Measurements from ENCODE around the gene PDIA4. TPM values are rescaled to one million over a fixed set of nuclear protein-coding genes. Genes with fewer than 3 reads are reported as not detected.
"Not testable (repeated sequence)": the region's sequence is repeated elsewhere in the genome, so short reads cannot be mapped to it uniquely, and the experiment has no call there.

The PDIA4 gene
- total RNA-seq, 1 donor from 2014 or later: 130 TPM

- no peak for DNase-seq (ENCODE audit: low spot score)
These were observed 8.4 kb upstream of the PDIA4 start for GRCh38 chr7:149036676-149037075.

- DNase-seq (ENCODE audit: low spot score): no peak
These were observed 3.1 kb upstream of the PDIA4 start for GRCh38 chr7:149031353-149031910.

GRCh38 chr7:149030439-149030838 lies 2.1 kb upstream of the PDIA4 start:
- not testable (repeated sequence) for DNase-seq (ENCODE audit: low spot score)

- peak; percentile 38 for DNase-seq (ENCODE audit: low spot score)
These were observed 527 bp downstream of the PDIA4 start for GRCh38 chr7:149027611-149028345.

- DNase-seq (ENCODE audit: low spot score): no peak
These were observed 1.2 kb downstream of the PDIA4 start for GRCh38 chr7:149027055-149027454.

GRCh38 chr7:149023662-149024061 lies 4.6 kb downstream of the PDIA4 start:
- no peak for DNase-seq (ENCODE audit: low spot score)

GRCh38 chr7:149022756-149023360 lies 5.4 kb downstream of the PDIA4 start:
- DNase-seq (ENCODE audit: low spot score): no peak

GRCh38 chr7:149021725-149022062 lies 6.6 kb downstream of the PDIA4 start:
- DNase-seq (ENCODE audit: low spot score): no peak

- no peak for DNase-seq (ENCODE audit: low spot score)
These were observed 7.8 kb downstream of the PDIA4 start for GRCh38 chr7:149020483-149020882.

- DNase-seq (ENCODE audit: low spot score): no peak
These were observed 11.4 kb downstream of the PDIA4 start for GRCh38 chr7:149016876-149017275.

GRCh38 chr7:149014309-149014708 lies 14.0 kb downstream of the PDIA4 start:
- DNase-seq (ENCODE audit: low spot score): no peak

- no peak for DNase-seq (ENCODE audit: low spot score)
These were observed 14.4 kb downstream of the PDIA4 start for GRCh38 chr7:149013876-149014275.

GRCh38 chr7:149012730-149013129 lies 15.6 kb downstream of the PDIA4 start:
- not testable (repeated sequence) for DNase-seq (ENCODE audit: low spot score)

GRCh38 chr7:149011491-149011890 lies 16.8 kb downstream of the PDIA4 start:
- DNase-seq (ENCODE audit: low spot score): no peak

GRCh38 chr7:149010451-149010850 lies 17.9 kb downstream of the PDIA4 start:
- DNase-seq (ENCODE audit: low spot score): no peak

- DNase-seq (ENCODE audit: low spot score): no peak
These were observed 18.8 kb downstream of the PDIA4 start for GRCh38 chr7:149009527-149009926.

GRCh38 chr7:149007611-149008010 lies 20.7 kb downstream of the PDIA4 start:
- no peak for DNase-seq (ENCODE audit: low spot score)

GRCh38 chr7:149007146-149007545 lies 21.2 kb downstream of the PDIA4 start:
- DNase-seq (ENCODE audit: low spot score): no peak

GRCh38 chr7:149006345-149006725 lies 22.0 kb downstream of the PDIA4 start:
- no peak for DNase-seq (ENCODE audit: low spot score)

- DNase-seq (ENCODE audit: low spot score): peak; percentile 70
These were observed 22.6 kb downstream of the PDIA4 start for GRCh38 chr7:149005427-149006344.

- DNase-seq (ENCODE audit: low spot score): no peak
These were observed 23.6 kb downstream of the PDIA4 start for GRCh38 chr7:149004405-149005370.

Measured in umbilical cord (tissue), 2 donors.